Cardiac fibroblast (primary cell): ENCODE data around the gene FKRP.
"Not testable (repeated sequence)": the region's sequence is repeated elsewhere in the genome, so short reads cannot be mapped to it uniquely, and the experiment has no call there.

Source experiments
- DNase-seq, 2 donors: peaks; one replicate each; pipeline versions ENCODE4 v3.0.0 to v3.0.0-alpha.2; 2010; ENCODE audit warnings: low read depth in 2 of 2
- H3K4me3 ChIP-seq, 2 donors: replicated peaks in 1 of 2; 1 replicate in 1 of 2; 2 replicates in 1 of 2; pipeline ENCODE4 v1.5.1; 2011; ENCODE audit warnings: low read depth in 2 of 2, low read length in 2 of 2, mild to moderate bottlenecking in 2 of 2, moderate library complexity in 1 of 2
- TF ChIP-seq, protein P1 (sequence below): IDR thresholded peaks from one replicate; pipeline ENCODE4 v1.5.1; 2011; ENCODE audit warnings: low read depth, mild to moderate bottlenecking, low read length, inconsistent platforms

Gene FKRP

DNA sequence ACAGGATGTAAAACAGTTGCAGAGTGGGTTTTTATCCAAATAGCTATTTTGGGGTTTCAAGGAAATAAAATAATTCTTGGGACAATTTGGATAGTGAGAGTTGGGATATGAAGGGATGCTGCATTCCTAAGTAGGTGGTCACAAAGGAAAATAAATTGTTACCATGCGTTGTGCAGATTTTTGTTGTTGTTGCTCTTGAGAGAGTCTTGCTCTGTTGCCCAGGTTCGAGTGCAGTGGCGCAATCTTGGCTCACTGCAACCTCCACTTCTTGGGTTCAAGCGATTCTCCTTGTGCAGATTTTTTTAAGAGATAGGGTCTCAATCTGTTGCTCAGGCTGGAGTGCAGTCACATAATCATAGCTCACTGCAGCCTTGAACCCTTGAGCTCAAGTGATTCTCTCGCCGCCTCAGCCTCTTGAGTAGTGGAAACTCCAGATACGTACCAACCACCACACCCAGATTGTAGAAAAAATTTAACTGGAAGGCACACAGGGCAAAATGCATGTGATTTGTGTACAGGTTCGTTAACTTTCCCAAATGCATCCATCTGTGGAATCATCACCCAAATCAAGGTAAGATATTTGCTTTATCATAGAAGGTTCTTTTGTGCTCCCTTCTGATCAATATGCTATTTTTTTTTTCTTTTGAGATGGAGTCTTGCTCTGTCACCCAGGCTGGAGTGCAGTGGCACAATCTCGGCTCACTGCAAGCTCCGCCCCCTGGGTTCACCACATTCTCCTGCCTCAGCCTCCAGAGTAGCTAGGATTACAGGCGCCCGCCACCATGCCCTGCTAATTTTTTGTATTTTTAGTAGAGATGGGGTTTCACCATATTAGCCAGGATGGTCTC is 26.5 kb downstream of the FKRP start:
- H3K4me3 ChIP-seq = no peak overlapping the region
- TF ChIP-seq, protein P1, sequence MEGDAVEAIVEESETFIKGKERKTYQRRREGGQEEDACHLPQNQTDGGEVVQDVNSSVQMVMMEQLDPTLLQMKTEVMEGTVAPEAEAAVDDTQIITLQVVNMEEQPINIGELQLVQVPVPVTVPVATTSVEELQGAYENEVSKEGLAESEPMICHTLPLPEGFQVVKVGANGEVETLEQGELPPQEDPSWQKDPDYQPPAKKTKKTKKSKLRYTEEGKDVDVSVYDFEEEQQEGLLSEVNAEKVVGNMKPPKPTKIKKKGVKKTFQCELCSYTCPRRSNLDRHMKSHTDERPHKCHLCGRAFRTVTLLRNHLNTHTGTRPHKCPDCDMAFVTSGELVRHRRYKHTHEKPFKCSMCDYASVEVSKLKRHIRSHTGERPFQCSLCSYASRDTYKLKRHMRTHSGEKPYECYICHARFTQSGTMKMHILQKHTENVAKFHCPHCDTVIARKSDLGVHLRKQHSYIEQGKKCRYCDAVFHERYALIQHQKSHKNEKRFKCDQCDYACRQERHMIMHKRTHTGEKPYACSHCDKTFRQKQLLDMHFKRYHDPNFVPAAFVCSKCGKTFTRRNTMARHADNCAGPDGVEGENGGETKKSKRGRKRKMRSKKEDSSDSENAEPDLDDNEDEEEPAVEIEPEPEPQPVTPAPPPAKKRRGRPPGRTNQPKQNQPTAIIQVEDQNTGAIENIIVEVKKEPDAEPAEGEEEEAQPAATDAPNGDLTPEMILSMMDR = no peak
- no peak for DNase-seq

DNA sequence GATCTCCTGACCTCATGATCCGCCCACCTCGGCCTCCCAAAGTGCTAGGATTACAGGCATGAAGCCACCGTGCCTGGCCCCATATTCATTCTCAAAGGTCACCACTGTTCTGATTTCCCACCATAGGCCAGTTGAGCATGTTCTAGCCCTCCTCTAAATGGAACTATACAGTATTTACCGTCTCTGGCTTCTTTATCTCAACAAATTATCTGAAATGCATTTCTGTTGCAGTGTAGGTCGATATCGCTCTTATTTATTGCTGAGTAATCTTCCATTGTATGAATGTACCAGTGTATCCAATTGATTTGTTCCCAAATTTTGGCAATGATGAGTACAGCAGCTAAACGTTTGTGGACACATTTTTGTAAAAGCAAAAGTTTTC is 27.2 kb downstream of the FKRP start:
- H3K4me3 ChIP-seq = no peak overlapping the region
- DNase-seq = no peak
- TF ChIP-seq, protein P1 = no peak

DNA sequence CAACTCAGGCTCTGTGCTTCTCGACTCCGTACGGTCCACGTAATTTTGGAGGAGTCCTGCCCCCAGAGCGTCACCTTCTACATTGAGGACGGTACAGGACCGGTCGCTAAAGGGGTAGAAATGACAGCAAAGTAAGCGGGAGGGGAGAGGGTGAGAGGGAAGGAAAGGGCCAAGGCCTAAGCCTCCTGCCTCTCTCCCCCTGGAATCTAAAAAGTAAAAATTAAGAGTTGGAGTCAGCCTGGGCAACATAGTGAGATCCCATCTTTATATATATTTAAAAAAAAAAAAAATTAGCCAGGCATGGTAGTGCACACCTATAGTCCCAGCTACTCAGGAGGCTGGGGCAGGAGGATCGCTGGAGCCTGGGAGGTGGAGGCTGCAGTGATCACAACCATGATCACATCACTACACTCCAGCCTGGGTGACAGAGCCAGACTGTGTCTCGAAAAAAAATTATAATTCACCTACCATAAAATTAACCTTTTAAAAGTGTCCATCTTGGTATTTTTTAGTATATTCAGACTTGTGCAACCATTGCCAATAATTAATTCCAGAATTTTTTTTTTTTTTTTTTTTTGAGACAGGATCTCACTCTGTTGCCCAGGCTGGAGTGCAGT is 29.9 kb downstream of the FKRP start:
- no peak overlapping the region for H3K4me3 ChIP-seq
- TF ChIP-seq, protein P1 = no peak
- DNase-seq = no peak

DNA sequence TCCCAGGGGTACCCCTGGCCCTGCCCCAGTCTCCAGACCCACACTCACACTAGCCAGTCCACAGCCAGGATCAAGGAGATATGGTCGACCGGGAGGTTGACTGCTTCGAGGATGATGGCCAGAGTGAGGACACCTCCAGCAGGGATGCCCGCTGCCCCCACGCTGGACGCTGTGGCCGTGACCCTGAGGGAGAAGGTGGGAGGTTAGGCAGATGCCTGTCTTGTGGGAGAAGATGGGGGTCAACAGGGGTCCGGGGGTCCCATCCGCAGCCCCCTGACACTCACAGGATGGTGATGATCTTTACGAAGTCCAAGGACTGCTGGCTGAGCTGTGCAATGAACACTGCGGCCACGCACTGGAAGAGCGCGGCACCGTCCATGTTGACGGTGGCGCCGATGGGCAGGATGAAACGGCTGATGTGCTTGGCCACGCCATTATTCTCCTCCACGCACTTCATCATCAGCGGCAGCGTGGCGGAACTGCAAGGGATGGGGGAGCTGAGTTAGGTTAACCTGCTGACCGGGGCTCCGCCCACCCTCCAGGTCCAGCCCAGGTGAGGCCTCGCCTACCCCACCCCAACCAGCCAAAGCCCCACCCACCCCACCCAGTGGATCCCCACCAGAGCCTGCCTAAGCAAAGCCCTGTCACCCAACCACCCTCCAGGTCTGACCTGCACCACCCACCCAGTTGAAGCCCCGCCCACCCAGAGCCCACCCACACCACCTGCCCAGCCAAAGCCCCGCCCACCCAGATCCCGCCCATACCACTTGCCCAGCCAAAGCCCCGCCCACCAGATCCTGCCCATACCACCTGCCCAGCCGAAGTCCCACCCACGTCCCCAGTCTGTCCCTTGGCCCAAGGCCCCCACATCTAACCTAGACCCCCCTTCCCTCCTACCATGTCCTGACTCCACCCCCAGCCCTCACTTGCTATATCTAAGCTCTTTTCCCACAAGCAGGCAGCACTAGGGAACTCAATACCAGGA is 31.4 kb downstream of the FKRP start:
- no peak for DNase-seq
- TF ChIP-seq, protein P1 = no peak
- H3K4me3 ChIP-seq = no peak overlapping the region

DNA sequence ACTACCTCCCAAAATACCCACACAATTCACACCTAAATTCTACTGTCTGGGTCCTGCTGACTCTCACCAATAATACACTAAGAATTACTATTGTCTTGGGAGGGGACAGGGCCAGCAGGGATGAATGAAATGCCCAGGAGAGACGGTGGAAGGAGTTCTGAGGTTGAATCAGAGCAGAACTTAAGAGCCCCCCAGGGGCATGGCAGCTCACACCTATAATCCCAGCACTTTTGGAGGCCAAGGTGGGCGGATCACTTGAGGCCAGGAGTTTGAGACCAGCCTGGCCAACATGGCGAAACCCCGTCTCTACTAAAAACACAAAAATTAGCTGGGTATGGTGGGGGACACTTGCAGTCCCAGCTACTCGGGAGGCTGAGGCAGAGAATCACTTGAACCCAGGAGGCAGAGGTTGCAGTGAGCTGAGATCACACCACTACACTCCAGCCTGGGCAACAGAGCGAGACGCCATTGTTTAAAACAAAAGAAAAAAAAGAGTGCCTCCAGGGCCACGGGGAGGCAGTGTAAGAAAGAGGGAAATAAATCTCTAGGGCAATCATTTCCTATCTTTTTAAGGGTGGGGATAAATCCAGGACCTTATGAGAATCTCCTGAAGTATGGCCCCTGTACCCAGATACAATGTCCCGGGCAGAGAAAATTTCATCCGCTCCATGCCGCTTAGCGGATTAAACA is 32.2 kb downstream of the FKRP start:
- H3K4me3 ChIP-seq, DNase-seq: not testable (repeated sequence)

DNA sequence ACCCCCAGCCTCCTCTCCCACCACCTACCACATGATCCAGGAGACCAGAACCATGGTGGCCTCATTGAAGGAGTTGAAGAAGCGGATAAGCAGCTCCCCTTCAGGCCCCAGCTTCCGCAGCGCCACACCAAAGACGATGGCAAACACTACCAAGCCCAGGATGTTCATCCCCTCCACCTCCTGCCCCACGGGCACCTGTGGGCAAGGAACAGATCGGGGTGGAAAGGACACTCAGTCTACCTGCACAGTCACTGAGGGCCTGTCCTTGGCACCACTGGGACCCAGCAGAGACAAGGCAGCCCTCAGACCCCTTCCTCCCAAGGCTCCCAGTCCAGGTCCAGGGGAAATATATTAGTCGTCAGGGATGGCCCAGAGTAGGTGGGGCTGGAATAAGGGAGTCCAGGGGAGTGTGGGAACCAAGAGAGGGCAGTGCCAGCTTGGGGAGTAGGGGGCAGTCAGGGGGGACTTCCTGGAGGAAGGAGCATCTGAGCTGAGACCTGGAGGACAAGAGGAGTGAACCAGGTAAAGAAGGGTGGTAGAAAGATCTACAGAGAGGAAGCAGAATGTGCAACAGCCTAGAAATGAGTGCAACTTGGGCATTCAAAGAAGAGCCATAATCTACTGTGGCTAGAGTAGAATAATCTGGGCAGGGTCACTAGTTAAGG is 36.6 kb downstream of the FKRP start:
- TF ChIP-seq, protein P1 = no peak
- H3K4me3 ChIP-seq = no peak overlapping the region
- DNase-seq = no peak
